GM13976 (cell line): ENCODE results near the gene MEGF11.

Experiments used
- DNase-seq: peaks from one replicate; pipeline ENCODE4 v3.0.0; 2012; ENCODE audit warnings: low spot score
- CTCF ChIP-seq: IDR thresholded peaks from 2 replicates; pipeline ENCODE4 v1.5.1; 2012; ENCODE audit warnings: borderline replicate concordance, mild to moderate bottlenecking; ENCODE audit not compliant: insufficient read depth; ENCODE audit errors: extremely low read depth, missing control alignments, control extremely low read depth
- in situ Hi-C: fragments of 300-500 bp; cut with MboI; formaldehyde crosslinking; loops from one replicate; pipeline ENCODE4 v1.12.0; 2022; ENCODE audit warnings: low sequenced_read_pairs, mixed read lengths, inconsistent platforms; ENCODE audit not compliant: unreplicated experiment

MEGF11 gene

GRCh38 chr15:65971741-65971995 is 281.9 kb downstream of the MEGF11 start:
- no peak for DNase-seq
- TF ChIP-seq CTCF = no peak
- in situ Hi-C loops = no loop called here

- in situ Hi-C loops = no loop called here
- TF ChIP-seq CTCF = no peak
- no peak for DNase-seq
Observed at GRCh38 chr15:65970937-65971740, 282.4 kb downstream of the MEGF11 start.

GRCh38 chr15:65969865-65970816 is 283.4 kb downstream of the MEGF11 start:
- TF ChIP-seq CTCF = no peak
- DNase-seq = no peak
- in situ Hi-C loops = no loop called here

GRCh38 chr15:65968511-65968910 is 285.0 kb downstream of the MEGF11 start:
- in situ Hi-C loops = no loop called here

GRCh38 chr15:65964792-65965433 is 288.6 kb downstream of the MEGF11 start:
- no peak for TF ChIP-seq CTCF
- in situ Hi-C loops = no loop called here
- DNase-seq = no peak

More at GRCh38 chr15:65968511-65968910, 285.0 kb downstream of the MEGF11 start:
- TF ChIP-seq CTCF = no peak
- no peak for DNase-seq

- in situ Hi-C loops = no loop called here
- DNase-seq = no peak
- no peak for TF ChIP-seq CTCF
Observed at GRCh38 chr15:65963911-65964482, 289.6 kb downstream of the MEGF11 start.
